ENCODE data around the gene RANGRF.

DNA sequence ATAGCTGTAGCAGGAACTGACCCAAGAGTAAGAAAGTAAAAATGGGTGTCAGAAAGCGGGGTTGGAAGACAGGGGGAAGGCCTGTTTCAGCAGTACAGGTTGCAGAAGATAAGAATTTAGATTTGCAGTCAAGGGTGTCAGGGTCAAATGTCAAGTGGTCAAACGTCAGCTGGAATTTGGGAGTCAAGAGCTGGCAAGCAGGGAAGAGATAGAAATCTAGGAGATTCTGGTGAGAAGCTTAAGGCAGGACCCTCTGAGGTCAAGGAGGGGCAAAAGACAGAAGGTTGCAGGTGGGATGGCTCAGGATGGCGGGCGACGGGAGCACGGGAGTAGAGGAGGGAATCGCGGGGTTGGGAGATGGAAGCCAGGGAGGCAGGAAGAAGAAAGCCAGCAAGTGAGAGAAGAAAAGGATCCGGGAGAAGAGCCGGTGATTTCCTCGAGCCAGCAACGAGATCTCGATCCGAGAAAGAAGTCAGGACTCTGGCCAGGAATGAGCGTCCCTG lies 6.4 kb downstream of the RANGRF start:
- TF ChIP-seq, protein P1, sequence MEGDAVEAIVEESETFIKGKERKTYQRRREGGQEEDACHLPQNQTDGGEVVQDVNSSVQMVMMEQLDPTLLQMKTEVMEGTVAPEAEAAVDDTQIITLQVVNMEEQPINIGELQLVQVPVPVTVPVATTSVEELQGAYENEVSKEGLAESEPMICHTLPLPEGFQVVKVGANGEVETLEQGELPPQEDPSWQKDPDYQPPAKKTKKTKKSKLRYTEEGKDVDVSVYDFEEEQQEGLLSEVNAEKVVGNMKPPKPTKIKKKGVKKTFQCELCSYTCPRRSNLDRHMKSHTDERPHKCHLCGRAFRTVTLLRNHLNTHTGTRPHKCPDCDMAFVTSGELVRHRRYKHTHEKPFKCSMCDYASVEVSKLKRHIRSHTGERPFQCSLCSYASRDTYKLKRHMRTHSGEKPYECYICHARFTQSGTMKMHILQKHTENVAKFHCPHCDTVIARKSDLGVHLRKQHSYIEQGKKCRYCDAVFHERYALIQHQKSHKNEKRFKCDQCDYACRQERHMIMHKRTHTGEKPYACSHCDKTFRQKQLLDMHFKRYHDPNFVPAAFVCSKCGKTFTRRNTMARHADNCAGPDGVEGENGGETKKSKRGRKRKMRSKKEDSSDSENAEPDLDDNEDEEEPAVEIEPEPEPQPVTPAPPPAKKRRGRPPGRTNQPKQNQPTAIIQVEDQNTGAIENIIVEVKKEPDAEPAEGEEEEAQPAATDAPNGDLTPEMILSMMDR (IDR thresholded peaks at IDR 0.05), result no peak
- TF ChIP-seq POLR2A (IDR thresholded peaks at IDR 0.05), result no peak
